Small intestine (tissue), 7 donors: Measurements from ENCODE around the gene KLHDC4. TPM values are rescaled to one million over a fixed set of nuclear protein-coding genes. Genes with fewer than 3 reads are reported as not detected.

Source experiments
- DNase-seq, 2 donors: peaks; one replicate each; pipeline versions ENCODE4 v3.0.0 to v3.0.0-alpha.2; 2013
- FAIRE-seq: peaks from 2 replicates; lab custom pipeline; 2012; peaks lifted over from hg19 to GRCh38; lab: Jason Lieb, UNC
- H3K27ac ChIP-seq, 3 donors: one replicate each; pipeline ENCODE4 v1.5.1; 2013; ENCODE audit warnings: low read length in 2 of 3, mild to moderate bottlenecking in 2 of 3, control low read depth in 1 of 3, inconsistent platforms in 1 of 3, low read depth in 1 of 3, moderate library complexity in 1 of 3
- H3K27me3 ChIP-seq, 3 donors: one replicate each; pipeline ENCODE4 v1.6.1; 2013; ENCODE audit warnings: low read length in 3 of 3, inconsistent platforms in 1 of 3; ENCODE audit not compliant: control insufficient read depth in 3 of 3, insufficient read depth in 3 of 3
- H3K36me3 ChIP-seq, 3 donors: one replicate each; pipeline ENCODE4 v1.6.1; 2013; ENCODE audit warnings: low read length in 3 of 3, inconsistent platforms in 1 of 3, low read depth in 1 of 3, mild to moderate bottlenecking in 1 of 3, moderate library complexity in 1 of 3; ENCODE audit not compliant: control insufficient read depth in 3 of 3, insufficient read depth in 2 of 3
- H3K4me1 ChIP-seq, 3 donors: one replicate each; pipeline ENCODE4 v1.6.1; 2013; ENCODE audit warnings: low read length in 2 of 3, inconsistent platforms in 1 of 3, low read depth in 1 of 3, mild to moderate bottlenecking in 1 of 3, moderate library complexity in 1 of 3; ENCODE audit not compliant: control insufficient read depth in 3 of 3, insufficient read depth in 2 of 3
- H3K4me3 ChIP-seq, 3 donors: one replicate each; pipeline ENCODE4 v1.5.1; 2013; ENCODE audit warnings: low read length in 3 of 3, control low read depth in 1 of 3, inconsistent platforms in 1 of 3, low read depth in 1 of 3, mild to moderate bottlenecking in 1 of 3, moderate library complexity in 1 of 3
- H3K9me3 ChIP-seq, 2 donors: one replicate each; pipeline ENCODE4 v1.6.1; 2013; ENCODE audit warnings: low read depth in 1 of 2, low read length in 1 of 2; ENCODE audit not compliant: control insufficient read depth in 2 of 2, insufficient read depth in 1 of 2
- WGBS, 3 donors: extraction: QIAGEN DNeasy Blood & Tissue Kit; methylation state at CpG; one replicate each; pipeline ENCODE4 v1.1.7; 2013; 5-methylcytosine and 5-hydroxymethylcytosine counted together
- polyA plus RNA-seq, 4 donors: library from polyadenylated mRNA; stranded (reverse) in 3 of 4; unstranded in 1 of 4; fragments of 200-250 nt in 3 of 4; fragments of 120-200 nt in 1 of 4; gene quantifications; one replicate each; pipeline versions ENCODE4 v1.2.1 to v1.2.3, GENCODE V29; 2013
- donor health status: healthy with polysubstance abuse.
- donor health status: control.
- donor health status: control.
- donor health status: Bipolar disorder and iron deficiency.
- donor health status: healthy.

The KLHDC4 gene
- polyA plus RNA-seq, 4 donors, result 25.9 to 35.1 (median 29.9) TPM

DNA sequence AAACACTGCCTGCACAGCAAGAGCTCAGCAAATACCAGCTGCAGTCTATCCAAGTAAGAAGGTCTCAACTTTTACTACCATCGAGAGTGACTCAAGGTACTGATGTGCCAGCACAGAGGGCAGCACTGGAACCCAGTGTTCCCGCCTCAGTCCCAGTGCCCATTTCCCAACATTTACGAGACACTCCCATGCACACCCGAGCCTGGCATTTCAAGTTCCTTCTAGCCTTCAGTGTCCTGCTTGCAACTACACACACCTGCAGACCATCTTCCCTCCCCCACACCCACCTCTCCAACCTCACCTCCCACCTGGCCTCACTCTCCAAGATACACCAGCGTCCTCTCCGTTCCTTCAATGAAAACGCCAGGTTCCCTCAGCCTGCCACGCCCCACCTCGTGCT is 3.2 kb downstream of the KLHDC4 start:
- FAIRE-seq (no peak), DNase-seq (no peak)

DNA sequence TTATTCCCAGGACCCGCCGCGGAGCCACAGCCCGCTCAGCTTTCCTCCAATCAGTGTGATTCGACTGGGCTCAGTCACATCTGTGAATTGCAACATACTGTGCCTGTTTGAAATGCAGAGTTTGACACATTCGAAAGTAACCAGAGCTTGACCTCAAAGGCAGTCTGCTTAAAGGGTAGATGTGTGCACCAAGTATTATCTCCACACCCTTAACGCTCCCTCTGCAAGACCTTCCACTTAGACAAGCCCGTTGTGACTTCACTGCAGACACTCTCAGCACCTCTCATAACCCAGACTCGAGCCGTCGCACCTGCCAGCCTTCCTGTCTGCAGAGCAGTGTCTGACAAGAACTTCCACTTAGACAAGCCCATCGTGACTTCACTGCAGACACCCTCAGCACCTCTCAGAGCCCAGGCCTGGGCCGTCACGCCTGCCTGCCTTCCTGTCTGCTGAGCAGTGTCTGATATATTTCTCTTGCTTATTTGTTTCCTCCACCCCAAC is 3.7 kb downstream of the KLHDC4 start:
- Histone ChIP-seq H3K27me3 (no peaks in the 10 kb centered on the region), H3K36me3 (peaks cover 3 to 37% (median 4%) of the 10 kb centered on the region in 3 donors), H3K4me3 (no peak overlapping the region), H3K9me3 (no peaks in the 10 kb centered on the region), H3K4me1 (peaks cover 0 to 9% (median 6%) of the 10 kb centered on the region in 3 donors), H3K27ac (no peak overlapping the region)
- no peak for DNase-seq
- 78 to 90% (median 82%) methylated on average over 14 of the region's 14 CpGs for WGBS, 3 donors
- no peak for FAIRE-seq

More for the DNA sequence above, 3.2 kb downstream of the KLHDC4 start:
- peaks cover 3 to 35% (median 3%) of the 10 kb centered on the region in 3 donors for H3K36me3 ChIP-seq
- WGBS, 3 donors, result 87 to 91% (median 89%) methylated on average over 9 of the region's 9 CpGs
- no peaks in the 10 kb centered on the region for H3K27me3 ChIP-seq
- no peak overlapping the region for H3K4me3 ChIP-seq
- H3K27ac ChIP-seq, result no peak overlapping the region
- no peaks in the 10 kb centered on the region for H3K9me3 ChIP-seq
- peaks cover 0 to 9% (median 6%) of the 10 kb centered on the region in 3 donors for H3K4me1 ChIP-seq

DNA sequence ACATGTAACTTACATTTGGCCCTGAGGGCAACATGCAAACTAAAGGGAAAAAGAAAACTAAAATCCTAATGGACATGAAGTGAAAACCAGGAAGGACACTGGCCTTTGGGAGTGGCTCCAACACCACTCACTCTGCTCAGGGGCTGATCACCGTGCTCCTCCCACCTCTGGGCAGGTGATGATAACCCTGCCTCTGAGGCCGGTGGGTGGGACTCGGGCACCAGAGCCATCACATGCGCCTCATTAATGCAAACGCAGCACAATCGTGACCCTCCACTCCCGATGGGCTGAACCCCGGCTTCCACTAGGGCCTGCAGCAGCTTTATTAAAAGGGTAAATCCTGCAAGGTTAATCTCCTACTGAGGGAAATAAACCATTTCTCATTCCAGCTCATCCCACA is 4.7 kb downstream of the KLHDC4 start:
- no peak overlapping the region for H3K4me3 ChIP-seq
- peaks cover 0 to 6% (median 5%) of the 10 kb centered on the region in 3 donors for H3K4me1 ChIP-seq
- H3K27ac ChIP-seq, result no peak overlapping the region
- H3K27me3 ChIP-seq, result no peaks in the 10 kb centered on the region
- 86 to 92% (median 91%) methylated on average over 8 of the region's 8 CpGs for WGBS, 3 donors
- H3K36me3 ChIP-seq, result peaks cover 7 to 47% (median 8%) of the 10 kb centered on the region in 3 donors
- FAIRE-seq (no peak), DNase-seq (no peak)
- H3K9me3 ChIP-seq, result no peaks in the 10 kb centered on the region

DNA sequence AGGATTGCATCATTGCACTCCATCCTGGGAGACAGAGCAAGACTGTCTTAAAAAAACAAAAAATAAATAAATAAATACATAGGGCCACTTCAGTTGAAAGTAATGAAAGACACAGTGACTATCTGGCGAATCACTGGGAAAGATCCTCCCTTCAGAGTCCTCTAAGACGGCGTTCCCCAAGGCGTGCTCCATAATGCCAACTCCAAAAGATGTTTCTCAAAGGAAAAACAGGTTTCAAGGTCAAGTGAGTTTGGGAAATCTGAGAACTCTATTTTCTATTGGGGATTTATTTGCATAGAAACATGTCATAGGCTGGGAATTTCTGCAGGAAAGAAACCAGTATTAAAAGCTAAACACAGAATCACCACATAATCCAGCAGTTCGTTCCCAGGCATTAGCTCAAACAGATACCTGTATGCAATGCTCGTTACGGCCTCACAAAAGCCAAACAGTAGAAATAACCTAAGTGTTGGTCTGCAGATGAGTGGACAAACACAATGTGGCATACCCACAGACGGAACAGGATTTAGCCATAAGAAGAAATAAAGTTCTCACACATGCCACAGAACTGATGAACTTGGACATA is 7.9 kb downstream of the KLHDC4 start:
- WGBS, 3 donors, result 94 to 95% (median 94%) methylated on average over 8 of the region's 8 CpGs
- no peaks in the 10 kb centered on the region for H3K4me1 ChIP-seq
- FAIRE-seq (no peak), DNase-seq (no peak)
- no peak overlapping the region for H3K27ac ChIP-seq
- no peaks in the 10 kb centered on the region for H3K9me3 ChIP-seq
- peaks cover 12 to 70% (median 23%) of the 10 kb centered on the region in 3 donors for H3K36me3 ChIP-seq
- no peaks in the 10 kb centered on the region for H3K27me3 ChIP-seq
- no peak overlapping the region for H3K4me3 ChIP-seq

DNA sequence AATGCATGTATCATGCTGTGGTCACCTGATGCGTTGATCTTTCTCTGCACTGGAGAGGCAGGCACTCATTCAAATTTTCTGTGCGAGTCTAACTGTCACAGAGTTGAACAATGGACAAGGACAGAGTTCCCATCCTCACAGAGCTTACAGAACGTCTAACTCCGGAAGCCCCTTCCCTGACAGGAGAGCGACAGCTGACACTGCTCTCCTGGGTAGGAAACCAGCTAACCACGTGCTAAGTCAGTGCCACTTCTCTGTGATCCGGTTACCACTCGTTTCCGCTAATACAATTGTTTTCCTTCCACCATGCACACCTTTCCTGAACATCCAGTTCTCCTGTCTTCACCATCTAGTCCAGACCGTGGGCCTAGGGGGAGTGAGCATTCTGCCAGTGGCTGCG is 11.3 kb downstream of the KLHDC4 start:
- H3K27ac ChIP-seq, result no peak overlapping the region
- no peak for FAIRE-seq
- H3K4me3 ChIP-seq, result no peak overlapping the region
- H3K4me1 ChIP-seq, result no peaks in the 10 kb centered on the region
- no peaks in the 10 kb centered on the region for H3K9me3 ChIP-seq
- H3K36me3 ChIP-seq, result peaks cover 12 to 71% (median 33%) of the 10 kb centered on the region in 3 donors
- WGBS, 3 donors, result 86 to 91% (median 88%) methylated on average over 11 of the region's 11 CpGs
- no peak for DNase-seq
- no peaks in the 10 kb centered on the region for H3K27me3 ChIP-seq

DNA sequence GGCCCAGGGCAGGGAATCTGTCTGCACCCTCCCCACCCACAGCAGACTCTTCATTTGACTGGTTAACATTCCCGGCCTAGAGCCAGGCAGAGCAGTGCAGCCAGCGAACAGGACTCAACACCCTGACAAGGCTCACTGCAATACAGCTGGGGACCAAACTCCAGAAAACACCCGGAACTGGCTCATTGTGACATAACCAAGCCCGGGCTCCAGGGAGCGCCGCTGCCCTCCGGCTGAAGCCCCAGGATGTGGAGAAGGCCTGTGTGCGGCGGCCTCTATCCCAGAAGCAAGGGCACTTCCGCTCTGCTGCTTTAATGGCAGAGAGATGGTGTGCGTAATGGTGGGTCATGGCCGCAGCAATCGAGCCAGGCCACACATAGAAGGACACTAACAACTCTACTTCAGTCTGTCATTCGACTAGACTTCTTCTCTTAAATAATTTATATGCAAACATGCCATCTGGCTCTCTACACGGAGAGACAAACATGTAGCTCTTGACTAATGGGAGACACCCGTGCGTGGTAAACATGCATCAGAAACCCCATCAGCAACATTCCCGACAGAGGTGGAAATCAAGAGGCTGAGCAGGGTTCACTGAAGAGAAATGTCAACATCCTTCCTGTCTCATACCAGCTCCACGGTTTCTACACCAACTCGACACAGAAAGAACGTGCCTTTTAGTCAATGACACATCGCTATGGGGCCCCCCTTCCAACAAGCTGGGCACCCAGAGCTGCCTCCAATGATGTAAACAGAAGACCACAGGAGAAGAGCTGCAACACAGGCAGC is 18.0 kb downstream of the KLHDC4 start:
- no peak overlapping the region for H3K27ac ChIP-seq
- no peaks in the 10 kb centered on the region for H3K27me3 ChIP-seq
- 90 to 92% (median 92%) methylated on average over 22 of the region's 22 CpGs for WGBS, 3 donors
- no peaks in the 10 kb centered on the region for H3K9me3 ChIP-seq
- FAIRE-seq, result no peak
- no peak overlapping the region for H3K4me3 ChIP-seq
- no peak for DNase-seq
- H3K4me1 ChIP-seq, result no peaks in the 10 kb centered on the region
- H3K36me3 ChIP-seq, result peaks cover 13 to 70% (median 31%) of the 10 kb centered on the region in 3 donors

DNA sequence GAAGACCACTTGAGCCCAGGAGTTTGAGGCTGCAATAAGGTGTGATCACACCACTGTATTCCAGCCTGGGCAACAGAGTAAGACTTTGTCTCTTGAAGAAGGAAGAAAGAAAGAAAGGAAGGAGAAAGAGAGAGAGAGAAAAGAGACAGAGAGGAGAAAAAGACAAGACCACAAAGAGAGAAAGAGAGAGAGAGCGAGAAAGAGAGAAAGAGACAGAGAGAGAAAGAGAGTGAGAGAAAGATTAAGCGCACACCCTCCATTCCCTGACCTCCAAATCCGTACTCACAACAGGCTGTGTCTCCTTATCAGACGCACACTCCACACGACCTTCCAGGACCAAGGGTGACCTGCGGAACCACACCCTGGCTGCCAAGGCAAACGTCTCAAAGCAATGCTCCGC is 19.6 kb downstream of the KLHDC4 start:
- Histone ChIP-seq H3K27me3 (no peaks in the 10 kb centered on the region), H3K4me1 (no peaks in the 10 kb centered on the region), H3K27ac (no peak overlapping the region), H3K9me3 (no peaks in the 10 kb centered on the region), H3K36me3 (peaks cover 19 to 76% (median 31%) of the 10 kb centered on the region in 3 donors), H3K4me3 (no peak overlapping the region)
- FAIRE-seq, result no peak
- DNase-seq, result no peak
- WGBS, 3 donors, result 86 to 90% (median 87%) methylated on average over 8 of the region's 8 CpGs

DNA sequence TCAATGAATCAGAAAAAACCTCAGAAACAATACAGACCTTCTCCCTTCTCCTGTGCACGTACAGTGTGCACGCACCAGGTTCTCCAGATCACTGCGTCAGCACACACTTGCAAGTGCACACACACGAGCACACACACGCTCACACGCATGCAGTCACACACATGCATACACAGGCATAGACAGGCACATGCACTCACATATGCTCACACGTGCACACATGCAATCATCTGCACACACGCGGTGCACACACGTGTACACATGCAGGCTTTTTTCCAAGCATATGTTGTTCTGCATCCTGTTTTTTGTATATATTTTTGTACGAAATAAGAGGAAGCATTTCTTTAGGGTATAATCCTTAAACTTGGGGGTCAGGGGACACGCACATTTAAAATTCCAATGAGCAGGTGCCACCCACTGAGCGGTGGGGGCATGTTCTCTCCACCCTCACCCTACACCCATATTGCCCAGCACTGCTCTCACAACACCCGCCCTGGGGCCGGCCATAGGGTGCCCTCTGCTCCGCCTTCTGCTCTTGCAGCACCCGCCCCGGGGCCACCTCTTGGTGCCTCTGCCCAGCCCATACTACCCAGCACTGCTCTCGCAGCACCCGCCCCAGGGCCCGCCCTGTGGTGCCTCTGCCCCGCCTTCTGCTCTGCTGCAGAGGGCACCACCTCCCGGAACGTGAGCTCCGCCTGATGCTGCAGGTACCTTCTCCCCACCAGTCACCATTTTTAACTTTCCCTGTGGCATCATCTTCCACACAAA is 20.9 kb downstream of the KLHDC4 start:
- WGBS, 3 donors, result 69 to 88% (median 84%) methylated on average over 24 to 25 of the region's 25 CpGs
- H3K9me3 ChIP-seq, result no peaks in the 10 kb centered on the region
- H3K27ac ChIP-seq, result no peak overlapping the region
- FAIRE-seq (no peak), DNase-seq (peak in 1 of 2 donors; percentile 65)
- no peak overlapping the region for H3K4me3 ChIP-seq
- no peaks in the 10 kb centered on the region for H3K4me1 ChIP-seq
- H3K27me3 ChIP-seq, result no peaks in the 10 kb centered on the region
- H3K36me3 ChIP-seq, result peaks cover 22 to 78% (median 24%) of the 10 kb centered on the region in 3 donors
